Uterus (tissue), 4 donors: ENCODE measurements around the gene GNA12. TPM values are rescaled to one million over a fixed set of nuclear protein-coding genes. Genes with fewer than 3 reads are reported as not detected.
"Not testable (repeated sequence)": the region's sequence is repeated elsewhere in the genome, so short reads cannot be mapped to it uniquely, and the experiment has no call there.

Experiments used
- DNase-seq, 2 donors: peaks; one replicate each; pipeline ENCODE4 v3.0.0-alpha.2; 2019 to 2020
- H3K27ac ChIP-seq, 2 donors: fragments of 200-600 bp; sonication (generic); 1 replicate in 1 of 2; 2 replicates in 1 of 2; pipeline ENCODE4 v1.5.1; 2016 to 2018
- H3K27me3 ChIP-seq, 2 donors: fragments of 200-600 bp; sonication (generic); one replicate each; pipeline ENCODE4 v1.5.1; 2018 to 2019; ENCODE audit warnings: control low read depth in 1 of 2
- H3K36me3 ChIP-seq, 2 donors: fragments of 200-600 bp; sonication (generic); one replicate each; pipeline ENCODE4 v1.5.1; 2019; ENCODE audit warnings: control low read depth in 1 of 2
- H3K4me1 ChIP-seq, 2 donors: fragments of 200-600 bp; sonication (generic); one replicate each; pipeline ENCODE4 v1.5.1; 2018 to 2019; ENCODE audit warnings: control low read depth in 1 of 2
- H3K4me3 ChIP-seq, 2 donors: fragments of 200-600 bp; sonication (generic); 1 replicate in 1 of 2; 2 replicates in 1 of 2; pipeline ENCODE4 v1.5.1; 2018 to 2019; ENCODE audit warnings: mild to moderate bottlenecking in 1 of 2
- H3K9me3 ChIP-seq, 2 donors: fragments of 200-600 bp; sonication (generic); one replicate each; pipeline ENCODE4 v1.5.1; 2019; ENCODE audit warnings: control low read depth in 1 of 2
- CTCF ChIP-seq, 4 experiments: fragments of 200-600 bp in 2 of 4; fragments of 450-650 bp in 2 of 4; sonication (generic) in 2 of 4; IDR thresholded peaks; one replicate each; pipeline ENCODE4 v1.5.1; 2016 to 2019; ENCODE audit warnings: antibody characterized with exemption in 4 of 4, mild to moderate bottlenecking in 2 of 4, moderate library complexity in 1 of 4
- POLR2A ChIP-seq, 2 donors: fragments of 450-650 bp; IDR thresholded peaks; one replicate each; pipeline ENCODE4 v1.6.1; 2016; ENCODE audit warnings: antibody characterized with exemption in 2 of 2, mild to moderate bottlenecking in 1 of 2, moderate library complexity in 1 of 2
- intact Hi-C: fragments of 100-400 bp; cut with DNase I; formaldehyde crosslinking; loops from one replicate; pipeline ENCODE4 v1.15.1; 2023; ENCODE audit warnings: low total_unique reads
- total RNA-seq, 4 donors: library from RNA; depleted of rRNA in 3 of 4; stranded (reverse); fragments of >200 nt in 3 of 4; gene quantifications; one replicate each; pipeline versions ENCODE4 v1.1.0 to v1.2.4, GENCODE V29; 2014 to 2023
- donor health status: DM: yes; HTN: yes; CAD: no.

Gene GNA12
- total RNA-seq, 4 donors from 2014 or later, result 20.5 to 109 (median 50.3) TPM

GRCh38 chr7:2753148-2753547, 91.0 kb downstream of the GNA12 start:
- DNase-seq, result no peak
- TF ChIP-seq CTCF (IDR thresholded peaks at IDR 0.05) (no peak), POLR2A (IDR thresholded peaks at IDR 0.05) (no peak)
- Histone ChIP-seq H3K27ac (no peak overlapping the region), H3K4me1 (peaks cover 0 to 5% of the 10 kb centered on the region in 2 donors), H3K9me3 (no peaks in the 10 kb centered on the region), H3K36me3 (no peaks in the 10 kb centered on the region), H3K27me3 (no peaks in the 10 kb centered on the region), H3K4me3 (no peak overlapping the region)
- intact Hi-C loops, result no loop called here

GRCh38 chr7:2751086-2751485, 93.0 kb downstream of the GNA12 start:
- intact Hi-C loops, result no loop called here
- peaks cover 0 to 5% of the 10 kb centered on the region in 2 donors for H3K4me1 ChIP-seq
- H3K9me3 ChIP-seq, result no peaks in the 10 kb centered on the region
- no peak overlapping the region for H3K4me3 ChIP-seq
- no peaks in the 10 kb centered on the region for H3K36me3 ChIP-seq
- H3K27ac ChIP-seq, result no peak overlapping the region
- no peak for TF ChIP-seq POLR2A (IDR thresholded peaks at IDR 0.05)
- no peak for TF ChIP-seq CTCF (IDR thresholded peaks at IDR 0.05)
- DNase-seq, result no peak
- no peaks in the 10 kb centered on the region for H3K27me3 ChIP-seq

GRCh38 chr7:2750004-2750407, 94.1 kb downstream of the GNA12 start:
- Histone ChIP-seq H3K27ac (no peak overlapping the region), H3K9me3 (no peaks in the 10 kb centered on the region), H3K4me1 (peaks cover 0 to 5% of the 10 kb centered on the region in 2 donors), H3K27me3 (no peaks in the 10 kb centered on the region), H3K4me3 (no peak overlapping the region), H3K36me3 (no peaks in the 10 kb centered on the region)
- no peak for TF ChIP-seq POLR2A (IDR thresholded peaks at IDR 0.05)
- no peak for TF ChIP-seq CTCF (IDR thresholded peaks at IDR 0.05)
- intact Hi-C loops, result no loop called here
- DNase-seq, result no peak

- H3K27ac ChIP-seq, H3K36me3 ChIP-seq, H3K27me3 ChIP-seq, H3K4me1 ChIP-seq, DNase-seq, intact Hi-C loops, H3K4me3 ChIP-seq, H3K9me3 ChIP-seq: not testable (repeated sequence)
These were observed 95.4 kb downstream of the GNA12 start for GRCh38 chr7:2748684-2749083.

GRCh38 chr7:2743523-2744185, 100.5 kb downstream of the GNA12 start:
- H3K36me3 ChIP-seq, H3K27ac ChIP-seq, H3K4me1 ChIP-seq, DNase-seq, H3K9me3 ChIP-seq, H3K27me3 ChIP-seq, H3K4me3 ChIP-seq, intact Hi-C loops: not testable (repeated sequence)

GRCh38 chr7:2738766-2739549, 105.2 kb downstream of the GNA12 start:
- Histone ChIP-seq H3K27me3 (no peaks in the 10 kb centered on the region), H3K36me3 (no peaks in the 10 kb centered on the region), H3K27ac (peak overlapping the region in 1 of 2 donors; percentile 43), H3K4me3 (no peak overlapping the region), H3K4me1 (no peaks in the 10 kb centered on the region), H3K9me3 (no peaks in the 10 kb centered on the region)
- DNase-seq, result peak in 1 of 2 donors; percentile 25
- TF ChIP-seq CTCF (IDR thresholded peaks at IDR 0.05) (no peak), POLR2A (IDR thresholded peaks at IDR 0.05) (no peak)
- intact Hi-C loops, result loop anchor here (10.0 kb wide), 1 partner anchor 106 kb away; the partner anchor contains the start of gene GNA12
